ENCODE measurements around the gene LPCAT3. TPM values are rescaled to one million over a fixed set of nuclear protein-coding genes. Genes with fewer than 3 reads are reported as not detected.

The LPCAT3 gene
- total and polyA plus RNA-seq, 4 donors: 41.9 to 96.5 (median 77.0) TPM

DNA sequence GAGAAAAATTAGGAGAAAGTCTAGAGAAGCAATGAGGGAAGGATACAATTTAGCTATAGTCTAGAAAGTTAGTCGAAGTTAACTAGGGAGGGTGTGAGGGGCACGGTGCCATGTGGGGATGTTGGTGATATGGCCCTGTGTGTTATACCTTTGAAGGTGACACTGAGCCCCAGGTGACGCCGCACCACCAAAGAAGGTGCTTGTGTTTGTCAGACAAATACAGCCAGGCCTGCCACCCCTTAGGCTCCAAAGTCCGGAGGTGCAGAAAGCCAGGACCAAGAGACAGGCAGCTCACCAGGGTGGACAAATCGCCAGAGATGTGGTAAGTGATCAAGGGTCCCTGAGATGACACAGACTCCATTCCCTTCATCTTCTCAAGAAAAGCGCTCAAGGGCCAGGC lies 43.3 kb upstream of the LPCAT3 start (continued):
- TF ChIP-seq, protein P1, sequence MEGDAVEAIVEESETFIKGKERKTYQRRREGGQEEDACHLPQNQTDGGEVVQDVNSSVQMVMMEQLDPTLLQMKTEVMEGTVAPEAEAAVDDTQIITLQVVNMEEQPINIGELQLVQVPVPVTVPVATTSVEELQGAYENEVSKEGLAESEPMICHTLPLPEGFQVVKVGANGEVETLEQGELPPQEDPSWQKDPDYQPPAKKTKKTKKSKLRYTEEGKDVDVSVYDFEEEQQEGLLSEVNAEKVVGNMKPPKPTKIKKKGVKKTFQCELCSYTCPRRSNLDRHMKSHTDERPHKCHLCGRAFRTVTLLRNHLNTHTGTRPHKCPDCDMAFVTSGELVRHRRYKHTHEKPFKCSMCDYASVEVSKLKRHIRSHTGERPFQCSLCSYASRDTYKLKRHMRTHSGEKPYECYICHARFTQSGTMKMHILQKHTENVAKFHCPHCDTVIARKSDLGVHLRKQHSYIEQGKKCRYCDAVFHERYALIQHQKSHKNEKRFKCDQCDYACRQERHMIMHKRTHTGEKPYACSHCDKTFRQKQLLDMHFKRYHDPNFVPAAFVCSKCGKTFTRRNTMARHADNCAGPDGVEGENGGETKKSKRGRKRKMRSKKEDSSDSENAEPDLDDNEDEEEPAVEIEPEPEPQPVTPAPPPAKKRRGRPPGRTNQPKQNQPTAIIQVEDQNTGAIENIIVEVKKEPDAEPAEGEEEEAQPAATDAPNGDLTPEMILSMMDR (IDR thresholded peaks at IDR 0.05; ENCODE audit: low read depth, low read length, missing input control): no peak
- TF ChIP-seq, protein P2, sequence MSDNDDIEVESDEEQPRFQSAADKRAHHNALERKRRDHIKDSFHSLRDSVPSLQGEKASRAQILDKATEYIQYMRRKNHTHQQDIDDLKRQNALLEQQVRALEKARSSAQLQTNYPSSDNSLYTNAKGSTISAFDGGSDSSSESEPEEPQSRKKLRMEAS (IDR thresholded peaks at IDR 0.05): no peak
- TF ChIP-seq NR2F2 (IDR thresholded peaks at IDR 0.05): no peak
- peak in 1 of 2 donors; percentile 37 for TF ChIP-seq RAD21 (IDR thresholded peaks at IDR 0.05)
- TF ChIP-seq TAF1 (conservative IDR thresholded peaks at IDR 0.05): peak; percentile 62

DNA sequence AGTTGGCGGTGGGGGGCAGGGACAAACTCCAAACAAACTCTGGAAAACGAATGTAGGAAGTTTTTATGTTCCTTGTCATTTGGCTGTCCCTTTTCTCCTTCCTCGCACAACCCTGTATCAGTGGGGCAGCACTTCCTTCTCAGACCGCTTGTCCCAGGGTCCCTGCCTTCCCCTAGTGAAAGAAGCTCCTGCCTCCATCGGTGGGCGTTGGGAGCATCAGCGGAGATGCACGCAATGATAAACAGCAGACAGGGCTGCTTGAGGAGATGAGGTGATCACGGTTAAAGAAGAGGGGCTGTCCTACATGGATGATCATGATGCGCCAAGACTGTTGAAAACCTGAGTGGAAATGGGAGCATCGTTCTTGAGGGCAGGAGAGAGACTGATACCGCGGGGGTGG lies 42.9 kb upstream of the LPCAT3 start:
- TF ChIP-seq, protein P1 (IDR thresholded peaks at IDR 0.05; ENCODE audit: low read depth, low read length, missing input control): peak; percentile 5
- TF ChIP-seq FOXA2 (IDR thresholded peaks at IDR 0.05): no peak
- TF ChIP-seq NR2F2 (IDR thresholded peaks at IDR 0.05): no peak

DNA sequence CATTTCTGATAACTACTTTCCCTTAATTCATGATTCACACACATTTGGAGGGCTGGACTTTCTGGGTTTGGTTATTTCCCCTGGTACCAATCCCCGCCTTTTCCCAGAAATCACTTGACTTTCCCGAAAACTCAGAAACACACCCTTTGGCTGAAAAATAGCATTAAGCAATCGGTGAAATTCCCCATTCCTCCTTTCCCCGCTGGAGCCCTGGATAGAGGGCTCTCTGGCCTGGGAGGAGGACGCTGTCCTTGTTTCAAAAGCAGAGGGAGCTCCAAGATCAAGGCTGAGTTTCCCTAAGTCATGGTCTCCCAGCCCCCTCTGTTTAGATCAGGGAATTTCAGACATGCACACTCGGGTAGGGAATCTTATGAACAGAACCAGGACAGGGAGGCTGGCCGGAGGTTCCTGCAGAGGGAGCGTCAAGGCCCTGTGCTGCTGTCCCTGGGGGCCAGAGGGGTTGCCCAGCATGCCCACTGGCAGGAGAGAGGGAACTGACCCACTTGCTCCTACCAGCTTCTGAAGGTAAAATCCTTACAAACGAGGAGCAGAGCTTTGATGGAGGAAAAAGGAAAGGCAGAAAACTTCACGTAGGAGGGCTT lies 42.2 kb upstream of the LPCAT3 start, which contains the start of gene C1S:
C1S (plus strand) TSS at position 366 of the 602 bp plus-strand sequence. CDS start 1,195 bp downstream, outside the sequence.
- peaks cover 3 to 39% (median 32%) of the 10 kb centered on the region in 4 donors for H3K4me1 ChIP-seq (ENCODE audit: control insufficient read depth in 4 of 4, insufficient read depth in 4 of 4, low read length in 3 of 4)
- TF ChIP-seq EGR1 (IDR thresholded peaks at IDR 0.05; ENCODE audit: low read depth in 2 of 2) (peak; percentile 42 to 66), TAF1 (conservative IDR thresholded peaks at IDR 0.05) (peak; percentile 99), HNF4G (IDR thresholded peaks at IDR 0.05) (peak; percentile 34), FOXA1 (IDR thresholded peaks at IDR 0.05) (peak; percentile 79), RXRA (IDR thresholded peaks at IDR 0.05) (peak; percentile 71 to 76), HNF4A (conservative IDR thresholded peaks at IDR 0.05) (peak; percentile 45 to 68), GABPA (IDR thresholded peaks at IDR 0.05 in 1 of 2, conservative IDR thresholded peaks at IDR 0.05 in 1 of 2) (no peak), SP1 (IDR thresholded peaks at IDR 0.05) (peak; percentile 86), NR2F2 (IDR thresholded peaks at IDR 0.05) (peak; percentile 70), YY1 (IDR thresholded peaks at IDR 0.05) (peak; percentile 73), RAD21 (IDR thresholded peaks at IDR 0.05) (peak; percentile 93 to 96), JUND (IDR thresholded peaks at IDR 0.05) (peak in 1 of 2 donors; percentile 70), FOXA2 (IDR thresholded peaks at IDR 0.05) (peak; percentile 62)
- TF ChIP-seq, protein P3, sequence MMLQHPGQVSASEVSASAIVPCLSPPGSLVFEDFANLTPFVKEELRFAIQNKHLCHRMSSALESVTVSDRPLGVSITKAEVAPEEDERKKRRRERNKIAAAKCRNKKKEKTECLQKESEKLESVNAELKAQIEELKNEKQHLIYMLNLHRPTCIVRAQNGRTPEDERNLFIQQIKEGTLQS (IDR thresholded peaks at IDR 0.05): peak; percentile 64
- TF ChIP-seq, protein P2 (IDR thresholded peaks at IDR 0.05): peak; percentile 72
- TF ChIP-seq, protein P1 (IDR thresholded peaks at IDR 0.05; ENCODE audit: low read depth, low read length, missing input control): peak; percentile 90
- TF ChIP-seq, protein P4, sequence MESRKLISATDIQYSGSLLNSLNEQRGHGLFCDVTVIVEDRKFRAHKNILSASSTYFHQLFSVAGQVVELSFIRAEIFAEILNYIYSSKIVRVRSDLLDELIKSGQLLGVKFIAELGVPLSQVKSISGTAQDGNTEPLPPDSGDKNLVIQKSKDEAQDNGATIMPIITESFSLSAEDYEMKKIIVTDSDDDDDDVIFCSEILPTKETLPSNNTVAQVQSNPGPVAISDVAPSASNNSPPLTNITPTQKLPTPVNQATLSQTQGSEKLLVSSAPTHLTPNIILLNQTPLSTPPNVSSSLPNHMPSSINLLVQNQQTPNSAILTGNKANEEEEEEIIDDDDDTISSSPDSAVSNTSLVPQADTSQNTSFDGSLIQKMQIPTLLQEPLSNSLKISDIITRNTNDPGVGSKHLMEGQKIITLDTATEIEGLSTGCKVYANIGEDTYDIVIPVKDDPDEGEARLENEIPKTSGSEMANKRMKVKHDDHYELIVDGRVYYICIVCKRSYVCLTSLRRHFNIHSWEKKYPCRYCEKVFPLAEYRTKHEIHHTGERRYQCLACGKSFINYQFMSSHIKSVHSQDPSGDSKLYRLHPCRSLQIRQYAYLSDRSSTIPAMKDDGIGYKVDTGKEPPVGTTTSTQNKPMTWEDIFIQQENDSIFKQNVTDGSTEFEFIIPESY (IDR thresholded peaks at IDR 0.05): peak; percentile 58

More for the DNA sequence above, 42.9 kb upstream of the LPCAT3 start:
- DNase-seq (ENCODE audit: low spot score): no peak
- H3K9me3 ChIP-seq (ENCODE audit: control insufficient read depth in 4 of 4, low read length in 3 of 4): no peaks in the 10 kb centered on the region
- peak overlapping the region; percentile 91 to 92 for H3K27ac ChIP-seq (ENCODE audit: low read depth in 1 of 2, low read length in 2 of 2)
- peak overlapping the region; percentile 69 to 79 (median 76) for H3K4me3 ChIP-seq (ENCODE audit: low read depth in 1 of 3, low read length in 3 of 3)
- peak overlapping the region; percentile 94 to 98 for H3K9ac ChIP-seq (ENCODE audit: low read depth in 1 of 2, low read length in 2 of 2)
- H3K27me3 ChIP-seq (ENCODE audit: control insufficient read depth in 4 of 4, insufficient read depth in 4 of 4, low read length in 3 of 4): no peaks in the 10 kb centered on the region
- H3K4me1 ChIP-seq (ENCODE audit: control insufficient read depth in 4 of 4, insufficient read depth in 4 of 4, low read length in 3 of 4): peaks cover 3 to 46% (median 37%) of the 10 kb centered on the region in 4 donors
- peaks cover 2 to 29% (median 11%) of the 10 kb centered on the region in 4 donors for H3K36me3 ChIP-seq (ENCODE audit: control insufficient read depth in 4 of 4, insufficient read depth in 3 of 4, low read depth in 1 of 4, low read length in 3 of 4)
- 28% methylated on average over 13 of the region's 13 CpGs for WGBS

More for the DNA sequence above, 42.2 kb upstream of the LPCAT3 start, which contains the start of gene C1S:
- H3K9ac ChIP-seq (ENCODE audit: low read depth in 1 of 2, low read length in 2 of 2): peak within 1 kb of the TSS; percentile 94 to 98
- no peaks in the 10 kb centered on the region for H3K9me3 ChIP-seq (ENCODE audit: control insufficient read depth in 4 of 4, low read length in 3 of 4)
- 15% methylated on average over 10 of the region's 10 CpGs for WGBS
- no peaks in the 10 kb centered on the region for H3K27me3 ChIP-seq (ENCODE audit: control insufficient read depth in 4 of 4, insufficient read depth in 4 of 4, low read length in 3 of 4)
- peak within 1 kb of the TSS; percentile 91 to 93 for H3K27ac ChIP-seq (ENCODE audit: low read depth in 1 of 2, low read length in 2 of 2)
- peak within 1 kb of the TSS; percentile 69 to 79 (median 76) for H3K4me3 ChIP-seq (ENCODE audit: low read depth in 1 of 3, low read length in 3 of 3)
- H3K36me3 ChIP-seq (ENCODE audit: control insufficient read depth in 4 of 4, insufficient read depth in 3 of 4, low read depth in 1 of 4, low read length in 3 of 4): peaks cover 2 to 22% (median 8%) of the 10 kb centered on the region in 4 donors
- peak; percentile 43 for DNase-seq (ENCODE audit: low spot score)

All from liver (tissue), 9 donors.